Measurements from ENCODE around the gene PPP1R15A. TPM values are rescaled to one million over a fixed set of nuclear protein-coding genes. Genes with fewer than 3 reads are reported as not detected.

The PPP1R15A gene
- polyA plus RNA-seq, 1 donor from 2014 or later, result 73.6 TPM

GRCh38 chr19:48905664-48906063 lies 33.4 kb downstream of the PPP1R15A start:
- Histone ChIP-seq H3K4me2 (ENCODE audit: low read length) (no peak overlapping the region), H4K20me1 (ENCODE audit: insufficient read depth) (no peaks in the 10 kb centered on the region), H3F3A (ENCODE audit: insufficient read depth, low read length, poor library complexity, severe bottlenecking) (no peaks in the 10 kb centered on the region), H3K27ac (ENCODE audit: low read length) (no peak overlapping the region), H3K4me3 (ENCODE audit: low read length) (no peak overlapping the region), H3K9me3 (ENCODE audit: low read length) (no peaks in the 10 kb centered on the region), H2AFZ (ENCODE audit: low read depth, low read length) (no peak overlapping the region), H3K79me2 (replicated peaks; ENCODE audit: insufficient read depth, low read length) (peaks cover 7% of the 10 kb centered on the region), H3K36me3 (ENCODE audit: insufficient read depth, low read length) (no peaks in the 10 kb centered on the region), H3K9me2 (ENCODE audit: insufficient read depth, low read length) (no peaks in the 10 kb centered on the region), H3K9ac (ENCODE audit: low read length) (no peak overlapping the region), H3K27me3 (ENCODE audit: insufficient read depth, low read depth, low read length) (no peaks in the 10 kb centered on the region)
- no peak for TF ChIP-seq CTCF (IDR thresholded peaks at IDR 0.05; ENCODE audit: poor library complexity, severe bottlenecking)
- TF ChIP-seq REST (IDR thresholded peaks at IDR 0.05; ENCODE audit: borderline replicate concordance), result no peak
- TF ChIP-seq EZH2 (IDR thresholded peaks at IDR 0.05; ENCODE audit: borderline replicate concordance, insufficient read depth, low read length, poor library complexity, severe bottlenecking), result no peak
- TF ChIP-seq POLR2AphosphoS5 (IDR thresholded peaks at IDR 0.05), result no peak
- no peak for TF ChIP-seq TAF1 (IDR thresholded peaks at IDR 0.05; ENCODE audit: low read depth)
- TF ChIP-seq MXI1 (conservative IDR thresholded peaks at IDR 0.05; ENCODE audit: poor library complexity, severe bottlenecking), result no peak
- TF ChIP-seq EP300 (conservative IDR thresholded peaks at IDR 0.05; ENCODE audit: poor library complexity, severe bottlenecking), result no peak
- TF ChIP-seq SMC3 (conservative IDR thresholded peaks at IDR 0.05; ENCODE audit: poor library complexity), result no peak

GRCh38 chr19:48906324-48906723 lies 34.1 kb downstream of the PPP1R15A start:
- H3K4me3 ChIP-seq (ENCODE audit: low read length), result no peak overlapping the region
- H3F3A ChIP-seq (ENCODE audit: insufficient read depth, low read length, poor library complexity, severe bottlenecking), result no peaks in the 10 kb centered on the region
- H3K9me3 ChIP-seq (ENCODE audit: low read length), result no peaks in the 10 kb centered on the region
- no peak overlapping the region for H2AFZ ChIP-seq (ENCODE audit: low read depth, low read length)
- H3K9ac ChIP-seq (ENCODE audit: low read length), result no peak overlapping the region
- H3K27me3 ChIP-seq (ENCODE audit: insufficient read depth, low read depth, low read length), result no peaks in the 10 kb centered on the region
- no peaks in the 10 kb centered on the region for H4K20me1 ChIP-seq (ENCODE audit: insufficient read depth)
- no peak overlapping the region for H3K4me2 ChIP-seq (ENCODE audit: low read length)
- TF ChIP-seq EP300 (conservative IDR thresholded peaks at IDR 0.05; ENCODE audit: poor library complexity, severe bottlenecking), result no peak
- no peak for TF ChIP-seq EZH2 (IDR thresholded peaks at IDR 0.05; ENCODE audit: borderline replicate concordance, insufficient read depth, low read length, poor library complexity, severe bottlenecking)
- TF ChIP-seq CTCF (IDR thresholded peaks at IDR 0.05; ENCODE audit: poor library complexity, severe bottlenecking), result no peak
- no peak for TF ChIP-seq POLR2AphosphoS5 (IDR thresholded peaks at IDR 0.05)
- TF ChIP-seq TAF1 (IDR thresholded peaks at IDR 0.05; ENCODE audit: low read depth), result no peak
- no peak for TF ChIP-seq SMC3 (conservative IDR thresholded peaks at IDR 0.05; ENCODE audit: poor library complexity)
- TF ChIP-seq MXI1 (conservative IDR thresholded peaks at IDR 0.05; ENCODE audit: poor library complexity, severe bottlenecking), result no peak
- TF ChIP-seq REST (IDR thresholded peaks at IDR 0.05; ENCODE audit: borderline replicate concordance), result no peak
- no peak for TF ChIP-seq RAD21 (conservative IDR thresholded peaks at IDR 0.05)
- H3K9me2 ChIP-seq (ENCODE audit: insufficient read depth, low read length), result no peaks in the 10 kb centered on the region
- no peaks in the 10 kb centered on the region for H3K36me3 ChIP-seq (ENCODE audit: insufficient read depth, low read length)
- H3K79me2 ChIP-seq (replicated peaks; ENCODE audit: insufficient read depth, low read length), result peaks cover 3% of the 10 kb centered on the region
- no peak overlapping the region for H3K27ac ChIP-seq (ENCODE audit: low read length)

Measured in neural cell (in vitro differentiated cells).